ENCODE measurements around the gene CD3E.
"Not testable (repeated sequence)": the region's sequence is repeated elsewhere in the genome, so short reads cannot be mapped to it uniquely, and the experiment has no call there.

The CD3E gene

GRCh38 chr11:118290923-118291322 lies 13.6 kb upstream of the CD3E start:
- peak; percentile 69 for DNase-seq (ENCODE audit: low spot score)

DNA sequence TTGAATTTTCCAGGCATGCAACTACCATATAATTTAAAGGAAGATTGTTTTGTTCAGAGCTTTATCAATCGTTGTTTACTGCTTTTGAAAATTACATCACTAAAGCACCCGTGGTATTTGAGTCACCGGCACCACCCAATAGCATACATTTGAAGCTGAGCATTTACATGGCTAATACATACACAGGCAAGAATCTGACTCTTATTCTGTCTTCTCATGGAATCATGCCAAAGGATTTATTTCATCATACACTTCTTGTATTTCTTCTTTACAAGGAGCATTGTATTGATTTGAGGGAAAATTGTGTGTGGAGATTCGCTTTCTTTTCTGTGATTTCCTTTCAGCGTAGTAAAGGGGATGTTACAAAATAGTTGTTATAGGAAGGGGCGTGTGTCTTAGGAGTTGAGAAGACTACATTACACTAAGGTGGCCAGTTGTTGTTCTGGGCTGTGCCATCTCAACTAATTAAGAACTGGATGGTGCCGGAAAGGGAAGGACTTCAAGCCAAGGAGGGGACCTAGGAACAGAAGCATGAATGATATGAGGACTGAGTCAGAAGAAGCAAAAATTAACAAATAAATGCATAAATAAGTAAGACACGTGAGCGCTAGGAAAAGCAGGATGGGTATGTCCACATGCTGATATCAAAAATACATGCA lies 12.9 kb upstream of the CD3E start:
- DNase-seq (ENCODE audit: low spot score): no peak

GRCh38 chr11:118294053-118294452 lies 10.5 kb upstream of the CD3E start:
- no peak for DNase-seq (ENCODE audit: low spot score)

DNA sequence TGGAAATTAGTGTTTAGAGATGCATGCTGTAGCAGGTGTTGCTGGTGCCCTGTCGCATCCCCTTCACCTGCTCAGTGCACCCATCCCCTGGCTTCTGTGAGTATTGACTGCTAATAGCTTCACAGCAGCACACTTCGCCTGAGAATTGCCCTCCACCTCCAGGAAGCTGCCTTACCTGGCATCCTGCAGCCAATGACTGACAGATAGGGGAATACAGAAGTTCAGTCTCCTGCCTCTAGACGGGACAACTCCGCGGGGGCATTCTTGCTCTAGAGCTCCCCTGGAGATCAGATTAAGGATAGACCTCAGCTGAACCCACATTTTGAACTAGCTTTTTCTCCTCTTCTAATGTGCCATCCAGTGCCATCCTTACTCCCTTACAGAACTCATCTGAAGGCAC lies 9.3 kb upstream of the CD3E start:
- DNase-seq (ENCODE audit: low spot score): no peak

DNA sequence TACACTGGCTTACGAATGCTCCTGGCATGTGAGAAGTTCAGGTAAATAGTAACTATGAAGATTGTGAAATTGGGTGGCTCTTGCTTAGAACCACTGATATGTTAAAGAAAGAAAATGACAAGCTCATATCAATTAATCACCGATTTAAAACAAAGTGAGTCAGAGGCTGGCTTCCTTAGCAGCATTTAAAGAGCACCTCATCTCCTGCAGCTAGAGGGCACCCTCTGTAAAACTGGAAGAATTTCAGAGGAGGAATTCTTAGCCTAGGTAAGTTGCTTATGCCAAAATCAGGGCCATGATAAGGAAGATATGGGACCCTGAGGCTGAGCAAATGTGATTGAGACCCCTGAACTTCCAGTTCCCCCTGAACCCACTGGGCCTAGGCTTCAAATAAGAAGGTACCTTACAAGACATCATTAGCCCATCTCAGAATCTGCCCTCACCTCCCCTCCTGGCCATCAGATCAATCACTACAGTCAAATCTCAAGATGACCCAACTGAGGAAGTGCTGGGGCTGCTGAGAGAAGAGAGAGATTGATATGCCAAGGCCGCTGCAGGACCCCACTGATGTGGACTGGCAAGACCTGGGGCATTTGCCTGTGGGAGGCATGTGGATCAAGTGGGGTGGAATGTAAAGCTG lies 8.6 kb upstream of the CD3E start:
- DNase-seq (ENCODE audit: low spot score): peak; percentile 72

DNA sequence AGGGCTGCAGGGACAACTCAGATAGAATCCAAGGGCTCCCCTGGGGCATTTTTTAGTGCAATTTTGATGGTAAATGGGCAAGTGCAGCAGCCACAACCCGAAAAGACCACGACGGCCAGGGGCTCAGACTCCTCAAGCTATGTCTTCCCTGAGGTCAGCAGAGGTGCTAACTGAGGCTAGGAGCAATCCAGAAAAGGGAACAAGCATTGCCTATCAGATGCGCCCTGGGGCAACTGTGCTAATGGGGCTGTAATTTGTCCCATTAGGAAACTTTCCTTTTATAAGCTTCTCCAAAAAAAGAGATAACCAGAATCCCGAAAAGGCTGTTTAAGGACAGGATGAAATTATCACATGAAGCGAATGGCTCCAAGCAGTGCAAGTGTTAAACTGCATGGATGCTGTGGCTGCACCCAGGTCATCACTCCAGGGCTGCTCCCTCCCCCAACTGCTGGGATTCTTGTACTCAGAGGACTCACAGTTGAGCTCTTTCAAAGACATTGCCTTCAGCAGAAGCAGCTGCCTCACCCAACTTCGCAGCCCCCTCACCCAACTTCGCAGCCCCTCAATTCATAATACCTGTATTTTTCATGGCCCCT lies 2.8 kb upstream of the CD3E start:
- DNase-seq (ENCODE audit: low spot score): no peak

DNA sequence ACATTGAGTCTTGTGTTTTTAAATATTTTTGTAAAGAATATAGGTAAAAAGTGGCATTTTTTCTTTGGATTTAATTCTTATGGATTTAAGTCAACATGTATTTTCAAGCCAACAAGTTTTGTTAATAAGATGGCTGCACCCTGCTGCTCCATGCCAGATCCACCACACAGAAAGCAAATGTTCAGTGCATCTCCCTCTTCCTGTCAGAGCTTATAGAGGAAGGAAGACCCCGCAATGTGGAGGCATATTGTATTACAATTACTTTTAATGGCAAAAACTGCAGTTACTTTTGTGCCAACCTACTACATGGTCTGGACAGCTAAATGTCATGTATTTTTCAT lies 333 bp upstream of the CD3E start:
- DNase-seq (ENCODE audit: low spot score): no peak

- DNase-seq (ENCODE audit: low spot score): peak; percentile 74
Observed at GRCh38 chr11:118305726-118306125, 1.2 kb downstream of the CD3E start.

GRCh38 chr11:118306556-118306955 lies 2.0 kb downstream of the CD3E start:
- peak; percentile 19 for DNase-seq (ENCODE audit: low spot score)

DNA sequence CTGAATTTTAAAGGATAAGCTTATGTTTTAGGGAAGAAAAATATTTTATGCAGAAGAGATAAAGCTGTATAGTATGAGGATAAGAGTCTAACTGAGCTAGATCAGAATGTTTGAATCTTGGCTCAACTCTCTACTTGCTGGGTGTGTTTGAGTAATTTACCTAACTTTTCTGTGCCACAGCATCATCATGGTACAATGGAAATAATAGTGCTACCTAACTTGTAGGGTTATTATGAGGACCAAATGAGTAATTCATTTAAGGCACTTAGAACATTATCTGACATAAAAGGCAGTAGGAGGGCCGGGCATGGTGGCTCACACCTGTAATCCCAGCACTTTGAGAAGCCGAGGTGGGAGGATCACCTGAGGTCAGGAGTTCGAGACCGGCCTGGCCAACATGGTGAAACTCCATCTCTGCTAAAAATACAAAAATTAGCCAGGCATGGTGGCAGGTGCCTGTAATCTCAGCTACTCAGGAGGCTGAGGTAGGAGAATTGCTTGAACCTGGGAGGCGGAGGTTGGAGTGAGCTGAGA lies 4.5 kb downstream of the CD3E start:
- not testable (repeated sequence) for DNase-seq (ENCODE audit: low spot score)

- DNase-seq (ENCODE audit: low spot score): no peak
Observed at GRCh38 chr11:118310271-118310670, 5.7 kb downstream of the CD3E start.

DNA sequence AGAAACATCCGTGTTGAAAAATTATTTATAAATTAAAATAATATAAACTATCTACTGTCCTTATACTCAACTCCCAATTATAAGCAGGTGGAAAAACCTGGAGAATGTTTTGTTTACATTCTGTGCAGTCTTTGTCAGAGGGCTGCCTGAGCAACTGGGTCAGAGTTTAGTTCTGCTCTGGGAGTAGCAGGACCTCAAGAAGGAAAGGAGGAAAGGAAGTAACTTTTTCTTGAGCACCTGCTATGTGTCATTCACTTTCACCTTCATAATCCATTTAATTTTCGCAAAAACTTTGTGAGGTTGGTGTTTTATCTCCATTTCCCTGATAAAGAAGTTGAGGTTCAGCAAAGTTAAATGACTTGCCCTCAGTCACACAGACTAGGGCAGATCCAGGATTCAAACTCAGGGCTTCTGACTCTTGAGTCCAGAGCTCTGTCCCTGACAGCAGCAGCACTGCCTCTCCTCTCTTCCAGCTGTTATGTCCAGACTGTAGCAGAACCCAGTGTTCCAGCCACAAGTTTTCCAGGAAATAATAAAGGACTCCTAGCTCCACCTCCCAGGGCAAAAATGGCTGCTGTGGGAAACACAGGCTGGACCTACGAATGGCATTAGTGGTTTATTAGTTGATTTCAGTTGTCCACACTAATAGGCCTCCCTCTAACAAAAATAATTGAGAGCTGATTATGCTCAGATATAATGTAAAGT lies 6.4 kb downstream of the CD3E start:
- no peak for DNase-seq (ENCODE audit: low spot score)

DNA sequence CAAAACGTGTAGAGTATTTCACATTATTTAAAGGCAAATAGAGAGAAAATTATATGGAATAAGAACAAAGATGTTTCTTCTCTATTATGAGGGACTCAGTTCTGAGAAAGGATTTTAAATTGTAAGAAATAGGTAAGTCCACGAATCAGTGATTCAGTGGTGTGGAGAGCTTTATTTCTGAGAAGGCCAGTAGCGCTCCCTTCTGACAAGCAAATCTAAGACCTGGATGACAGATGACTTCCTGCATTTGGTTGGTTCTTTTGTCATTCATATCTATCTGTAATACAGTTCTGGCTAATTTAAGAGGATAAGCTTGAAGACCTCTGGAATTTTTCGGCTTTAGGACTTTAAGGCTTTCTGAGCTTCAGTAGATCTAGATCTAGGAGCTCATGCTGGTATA lies 7.0 kb downstream of the CD3E start:
- no peak for DNase-seq (ENCODE audit: low spot score)

- DNase-seq (ENCODE audit: low spot score): no peak
Observed at GRCh38 chr11:118312328-118312727, 7.8 kb downstream of the CD3E start.

GRCh38 chr11:118313242-118313641 lies 8.7 kb downstream of the CD3E start:
- DNase-seq (ENCODE audit: low spot score): no peak

GRCh38 chr11:118314988-118315411 lies 10.5 kb downstream of the CD3E start:
- DNase-seq (ENCODE audit: low spot score): no peak

DNA sequence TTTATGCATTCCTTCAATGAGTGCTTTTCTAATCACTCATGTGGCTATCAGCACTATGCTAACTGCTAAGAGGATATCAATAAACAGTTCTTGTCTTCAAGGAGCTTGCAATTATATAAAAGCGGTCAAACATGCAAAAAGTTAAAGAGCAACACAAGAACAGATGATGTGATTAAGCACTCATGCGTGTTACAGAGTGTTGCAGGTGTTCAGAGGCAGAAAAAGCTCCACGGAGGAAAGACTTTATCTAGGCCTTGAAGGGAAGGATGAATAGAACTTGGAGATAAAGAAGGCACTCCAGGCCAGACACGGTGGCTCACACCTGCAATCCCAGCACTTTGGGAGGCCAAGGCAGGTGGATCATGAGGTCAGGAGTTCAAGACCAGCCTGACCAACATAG lies 13.6 kb downstream of the CD3E start:
- no peak for DNase-seq (ENCODE audit: low spot score)

- no peak for DNase-seq (ENCODE audit: low spot score)
Observed at GRCh38 chr11:118318581-118319336, 14.2 kb downstream of the CD3E start.

- DNase-seq (ENCODE audit: low spot score): no peak
Observed at GRCh38 chr11:118319337-118319707, 14.8 kb downstream of the CD3E start.

DNA sequence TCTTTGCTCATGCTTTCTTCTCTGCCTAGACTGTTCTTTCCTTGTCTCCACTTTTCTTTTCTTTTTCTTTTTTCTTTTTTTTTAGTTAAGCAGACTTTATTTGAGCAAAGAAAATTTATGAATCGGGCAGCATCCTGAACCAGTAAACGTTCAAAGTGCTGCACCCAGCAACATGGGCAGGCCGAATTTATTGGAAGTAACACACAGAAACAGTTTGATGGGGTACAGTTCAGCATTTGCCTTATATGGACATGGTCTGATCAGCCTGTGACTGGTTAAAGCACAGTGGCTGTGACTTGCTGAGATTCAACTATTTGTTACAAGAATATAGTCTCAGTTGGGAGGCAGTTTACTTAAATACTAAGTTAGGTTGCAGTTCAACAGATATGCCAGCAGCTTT lies 16.0 kb downstream of the CD3E start:
- DNase-seq (ENCODE audit: low spot score): no peak

DNA sequence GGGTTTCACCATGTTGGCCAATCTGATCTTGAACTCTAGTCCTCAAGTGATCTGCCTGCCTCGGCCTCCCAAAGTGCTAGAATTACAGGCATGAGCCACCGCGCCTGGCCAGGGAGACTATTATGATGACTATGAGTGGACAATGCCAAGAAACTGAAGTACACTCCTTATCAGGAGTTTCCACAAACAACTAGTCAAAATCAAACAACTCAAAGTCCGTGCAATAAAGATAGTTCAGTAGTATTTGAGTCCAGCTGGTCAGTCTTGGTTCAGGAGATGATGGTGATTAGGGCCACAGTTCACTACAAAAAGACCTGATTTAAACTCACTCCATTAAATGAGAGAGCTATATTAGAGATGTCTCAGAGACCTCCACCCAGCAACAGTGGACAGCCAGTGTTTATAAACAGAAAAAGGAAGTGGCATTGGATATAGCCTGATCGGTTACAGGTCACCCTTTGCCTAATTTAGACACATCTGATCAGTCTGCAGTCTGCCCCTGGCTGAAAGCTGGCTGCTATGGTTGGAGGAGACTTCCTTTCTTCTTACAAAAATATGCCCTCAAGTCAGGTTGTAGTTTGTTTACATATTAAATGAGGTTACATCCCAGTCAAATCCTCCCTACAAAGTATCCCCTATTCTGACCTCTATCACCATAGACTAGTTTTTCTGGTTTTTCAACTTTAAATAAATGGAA lies 17.0 kb downstream of the CD3E start:
- DNase-seq (ENCODE audit: low spot score): no peak

GRCh38 chr11:118322721-118323120 lies 18.2 kb downstream of the CD3E start:
- DNase-seq (ENCODE audit: low spot score): no peak
